Activated T-cell treated with anti-CD3 and anti-CD28 coated beads, Interleukin-2, amount 50 U/mL, for 48 hours (primary cell): ENCODE measurements around the gene SDK1.
"Not testable (repeated sequence)": the region's sequence is repeated elsewhere in the genome, so short reads cannot be mapped to it uniquely, and the experiment has no call there.

ENCODE experiments used
- DNase-seq, 2 experiments: peaks; one replicate each; pipeline ENCODE4 v3.0.0-alpha.2; 2020

Gene SDK1

GRCh38 chr7:3941706-3942105 is 640.7 kb downstream of the SDK1 start:
- not testable (repeated sequence) for DNase-seq

- no peak for DNase-seq
These were observed 641.2 kb downstream of the SDK1 start for GRCh38 chr7:3942276-3942675.

GRCh38 chr7:3942816-3943745 is 642.0 kb downstream of the SDK1 start:
- DNase-seq = no peak

- DNase-seq = no peak
These were observed 642.9 kb downstream of the SDK1 start for GRCh38 chr7:3943779-3944520.

GRCh38 chr7:3949242-3949640 is 648.2 kb downstream of the SDK1 start:
- DNase-seq = no peak

- no peak for DNase-seq
These were observed 649.2 kb downstream of the SDK1 start for GRCh38 chr7:3950249-3950648.

- DNase-seq = no peak
These were observed 650.4 kb downstream of the SDK1 start for GRCh38 chr7:3951316-3952055.

GRCh38 chr7:3953133-3953532 is 652.1 kb downstream of the SDK1 start:
- DNase-seq = no peak

GRCh38 chr7:3953946-3954345 is 652.9 kb downstream of the SDK1 start:
- no peak for DNase-seq

- DNase-seq = no peak
These were observed 654.0 kb downstream of the SDK1 start for GRCh38 chr7:3955026-3955425.

- peak in 1 of 2 experiments; percentile 18 for DNase-seq
These were observed 655.0 kb downstream of the SDK1 start for GRCh38 chr7:3955751-3956696.

- DNase-seq = no peak
These were observed 655.9 kb downstream of the SDK1 start for GRCh38 chr7:3956949-3957348.

GRCh38 chr7:3957472-3958108 is 656.5 kb downstream of the SDK1 start:
- DNase-seq = no peak

- no peak for DNase-seq
These were observed 657.0 kb downstream of the SDK1 start for GRCh38 chr7:3958109-3958483.

GRCh38 chr7:3959364-3959763 is 658.3 kb downstream of the SDK1 start:
- no peak for DNase-seq

- no peak for DNase-seq
These were observed 659.2 kb downstream of the SDK1 start for GRCh38 chr7:3960050-3960763.

GRCh38 chr7:3960942-3961341 is 659.9 kb downstream of the SDK1 start:
- DNase-seq = no peak

- DNase-seq = no peak
These were observed 660.9 kb downstream of the SDK1 start for GRCh38 chr7:3961857-3962503.

- DNase-seq = not testable (repeated sequence)
These were observed 662.7 kb downstream of the SDK1 start for GRCh38 chr7:3963768-3964167.

- no peak for DNase-seq
These were observed 664.0 kb downstream of the SDK1 start for GRCh38 chr7:3964980-3965606.
